HG02642 (cell line): Measurements from ENCODE around the gene HIVEP1.

Experiments
- ATAC-seq: cut with Tn5 transposase; IDR thresholded peaks from one replicate; pipeline ENCODE4 v1.9.1; 2021; ENCODE audit warnings: mild to moderate bottlenecking; ENCODE audit not compliant: unreplicated experiment, poor library complexity

Gene HIVEP1

GRCh38 chr6:12012038-12012557 lies at the start of gene HIVEP1:
Gene HIVEP1 (plus strand): TSS chr6:12012312. CDS start chr6:12015629, 3,317 bp downstream.
- peak; percentile 11 for ATAC-seq

- ATAC-seq, result no peak
Observed at GRCh38 chr6:11963756-11964500, 48.2 kb upstream of the HIVEP1 start.

- no peak for ATAC-seq
Observed at GRCh38 chr6:11964729-11965335, 47.3 kb upstream of the HIVEP1 start.

- no peak for ATAC-seq
Observed at GRCh38 chr6:11965499-11965898, 46.6 kb upstream of the HIVEP1 start.

- peak; percentile 74 for ATAC-seq
Observed at GRCh38 chr6:11968241-11968806, 43.8 kb upstream of the HIVEP1 start.

- no peak for ATAC-seq
Observed at GRCh38 chr6:11969092-11969491, 43.0 kb upstream of the HIVEP1 start.

GRCh38 chr6:11970114-11970513 lies 42.0 kb upstream of the HIVEP1 start:
- no peak for ATAC-seq

- ATAC-seq, result no peak
Observed at GRCh38 chr6:11971154-11971553, 41.0 kb upstream of the HIVEP1 start.

GRCh38 chr6:11972270-11972669 lies 39.8 kb upstream of the HIVEP1 start:
- no peak for ATAC-seq

- ATAC-seq, result no peak
Observed at GRCh38 chr6:11972806-11973205, 39.3 kb upstream of the HIVEP1 start.

GRCh38 chr6:11973238-11973637 lies 38.9 kb upstream of the HIVEP1 start:
- ATAC-seq, result no peak

GRCh38 chr6:11974089-11974488 lies 38.0 kb upstream of the HIVEP1 start:
- no peak for ATAC-seq

GRCh38 chr6:11975353-11975977 lies 36.6 kb upstream of the HIVEP1 start:
- peak; percentile 77 for ATAC-seq

- no peak for ATAC-seq
Observed at GRCh38 chr6:11976489-11976888, 35.6 kb upstream of the HIVEP1 start.

- ATAC-seq, result no peak
Observed at GRCh38 chr6:11977193-11977592, 34.9 kb upstream of the HIVEP1 start.

- no peak for ATAC-seq
Observed at GRCh38 chr6:11977738-11978137, 34.4 kb upstream of the HIVEP1 start.

- ATAC-seq, result no peak
Observed at GRCh38 chr6:11978169-11978987, 33.7 kb upstream of the HIVEP1 start.

GRCh38 chr6:11979866-11980265 lies 32.2 kb upstream of the HIVEP1 start:
- no peak for ATAC-seq

GRCh38 chr6:11983306-11983705 lies 28.8 kb upstream of the HIVEP1 start:
- no peak for ATAC-seq

- no peak for ATAC-seq
Observed at GRCh38 chr6:11987386-11987785, 24.7 kb upstream of the HIVEP1 start.
